HG03108 (cell line): ENCODE results near the gene SLC2A1.

Experiments
- ATAC-seq: cut with Tn5 transposase; IDR thresholded peaks from one replicate; pipeline ENCODE4 v1.9.1; 2021; ENCODE audit warnings: moderate library complexity; ENCODE audit not compliant: unreplicated experiment

SLC2A1 gene

DNA sequence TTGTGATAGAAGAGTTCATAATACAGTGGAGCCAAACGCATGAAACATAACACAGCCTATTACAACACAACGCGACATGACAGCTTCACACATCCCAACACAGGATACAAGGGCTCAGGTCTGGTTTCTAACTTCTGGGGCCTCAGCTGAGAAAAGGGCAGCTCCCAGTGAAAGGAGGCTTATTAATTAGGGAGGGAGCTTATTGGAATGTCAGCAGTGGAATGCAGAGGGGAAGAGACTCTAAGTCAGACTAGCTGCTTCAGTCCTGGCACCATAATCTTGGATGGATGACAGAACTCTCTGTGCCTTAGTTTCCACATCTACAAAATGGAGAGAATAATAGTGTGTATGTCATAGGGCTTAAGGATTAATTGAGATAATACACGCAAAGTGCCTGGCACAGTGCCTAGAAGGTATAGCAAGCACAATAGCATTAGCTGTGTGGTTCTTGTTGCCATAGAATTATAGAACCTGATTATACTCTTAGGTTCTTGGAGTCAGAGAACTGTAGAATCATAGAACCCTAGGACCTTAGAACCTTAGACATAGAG lies 22.7 kb upstream of the SLC2A1 start:
- ATAC-seq = no peak

DNA sequence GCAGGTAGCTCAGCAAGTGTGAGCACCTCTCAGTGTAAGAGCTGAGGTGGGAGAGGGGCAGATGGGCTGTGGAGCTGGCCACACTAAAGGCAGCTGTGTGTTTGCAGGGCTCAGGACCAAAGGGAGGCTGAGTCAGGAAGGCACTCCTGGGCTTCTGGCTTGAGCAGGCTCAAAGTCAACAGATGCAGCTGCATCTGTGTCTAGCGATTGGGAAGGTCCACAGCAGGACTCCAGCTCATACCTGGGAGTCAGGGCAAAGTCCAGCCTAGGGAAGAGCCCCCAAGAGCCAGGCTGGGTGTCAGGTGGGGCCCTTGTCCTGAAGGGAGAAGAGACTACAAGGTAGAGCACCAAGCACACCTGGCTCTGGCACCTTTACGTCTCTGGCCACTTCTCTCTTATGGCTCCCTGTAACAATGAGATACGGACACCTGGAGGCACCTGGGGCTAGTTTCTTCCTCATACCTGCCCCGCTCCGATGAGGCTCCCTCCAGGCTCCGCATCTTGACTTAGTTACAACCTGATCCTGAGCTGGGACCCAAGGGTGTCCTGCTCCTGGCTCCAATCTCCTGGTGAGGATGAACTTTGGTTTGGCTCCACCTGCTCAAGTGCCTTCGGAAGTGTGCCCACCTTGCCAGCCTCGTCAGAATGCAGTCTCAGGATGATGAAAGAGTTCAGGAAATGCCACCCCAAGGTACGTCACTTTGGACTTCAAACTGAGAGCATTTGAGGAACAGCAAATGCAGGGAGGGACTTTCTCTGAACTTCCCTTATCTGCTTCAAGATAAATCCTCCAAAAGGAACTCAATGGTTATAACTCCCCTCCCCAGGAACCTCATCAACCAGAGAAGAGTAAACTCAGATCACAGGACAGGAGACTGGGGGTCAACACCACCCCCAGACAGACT lies 21.5 kb upstream of the SLC2A1 start:
- no peak for ATAC-seq

DNA sequence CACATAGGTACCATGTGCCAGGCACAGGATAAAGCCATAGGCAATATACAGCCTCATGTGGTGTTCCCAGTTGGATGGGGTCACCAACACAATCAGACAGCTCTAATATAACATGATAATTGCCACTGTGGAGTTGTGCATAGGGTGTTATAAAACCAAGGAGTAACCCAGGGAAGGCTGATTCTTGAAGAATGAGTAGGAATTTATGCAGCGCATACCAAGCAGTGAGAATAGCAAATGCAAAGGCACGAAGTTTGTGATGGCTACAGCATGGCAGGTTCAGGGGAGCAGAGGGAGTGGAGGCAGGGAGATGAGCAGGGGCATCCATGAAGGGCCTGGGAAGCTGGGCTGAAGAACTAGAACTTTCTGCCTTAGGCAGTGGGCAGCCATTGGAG lies 20.4 kb upstream of the SLC2A1 start:
- ATAC-seq = no peak

DNA sequence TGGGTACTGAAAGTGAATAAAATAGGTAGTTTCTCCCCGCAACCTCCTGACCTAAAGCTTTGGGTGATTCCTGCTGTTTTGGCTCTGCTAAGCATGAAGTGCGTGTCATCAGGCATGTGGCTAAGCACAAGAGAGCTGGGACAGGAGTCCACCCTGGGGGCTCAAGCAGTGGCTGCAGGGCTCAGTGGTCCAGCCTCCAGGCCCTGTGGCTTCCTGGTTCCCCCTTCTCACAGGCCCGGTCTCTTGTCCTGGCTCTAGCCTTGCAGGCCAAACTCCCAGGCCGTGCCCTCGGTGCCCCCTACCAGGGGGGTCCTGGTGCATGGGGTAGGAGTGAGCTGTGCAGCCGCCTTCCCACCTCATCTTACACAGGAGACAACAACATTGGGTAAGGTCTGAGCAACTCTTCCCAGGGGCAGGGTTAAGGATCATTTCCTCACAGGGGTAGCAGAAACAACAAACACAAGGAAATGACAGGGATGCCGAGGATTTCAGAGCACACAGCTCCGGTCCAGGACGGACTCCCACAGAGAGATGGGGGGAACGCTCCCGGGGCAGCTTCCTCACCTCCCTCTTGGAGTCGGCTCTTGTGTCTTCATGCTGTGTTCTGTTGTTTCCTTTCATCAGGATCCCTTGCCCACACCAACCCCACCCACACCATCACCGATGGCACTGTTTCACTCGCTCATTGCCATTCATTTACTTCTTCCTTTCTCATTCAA lies 19.8 kb upstream of the SLC2A1 start:
- ATAC-seq = no peak

DNA sequence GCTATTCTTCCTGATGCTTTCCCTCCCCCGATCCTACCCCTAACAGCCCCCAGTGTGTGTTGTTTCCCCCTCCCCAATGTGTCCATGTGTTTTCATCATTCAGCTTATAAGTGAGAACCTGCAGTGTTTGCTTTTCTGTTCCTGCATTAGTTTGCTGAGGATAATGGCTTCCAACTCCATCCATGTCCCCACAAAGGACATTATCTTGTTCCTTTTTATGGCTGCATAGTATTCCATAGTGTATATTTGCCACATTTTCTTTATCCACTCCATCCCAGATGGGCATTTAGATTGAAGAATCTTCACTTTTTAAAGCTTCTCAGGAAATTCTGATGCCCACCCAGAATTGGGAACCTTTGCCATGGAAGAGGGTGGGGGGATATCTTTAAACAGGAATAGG lies 19.0 kb upstream of the SLC2A1 start:
- no peak for ATAC-seq

DNA sequence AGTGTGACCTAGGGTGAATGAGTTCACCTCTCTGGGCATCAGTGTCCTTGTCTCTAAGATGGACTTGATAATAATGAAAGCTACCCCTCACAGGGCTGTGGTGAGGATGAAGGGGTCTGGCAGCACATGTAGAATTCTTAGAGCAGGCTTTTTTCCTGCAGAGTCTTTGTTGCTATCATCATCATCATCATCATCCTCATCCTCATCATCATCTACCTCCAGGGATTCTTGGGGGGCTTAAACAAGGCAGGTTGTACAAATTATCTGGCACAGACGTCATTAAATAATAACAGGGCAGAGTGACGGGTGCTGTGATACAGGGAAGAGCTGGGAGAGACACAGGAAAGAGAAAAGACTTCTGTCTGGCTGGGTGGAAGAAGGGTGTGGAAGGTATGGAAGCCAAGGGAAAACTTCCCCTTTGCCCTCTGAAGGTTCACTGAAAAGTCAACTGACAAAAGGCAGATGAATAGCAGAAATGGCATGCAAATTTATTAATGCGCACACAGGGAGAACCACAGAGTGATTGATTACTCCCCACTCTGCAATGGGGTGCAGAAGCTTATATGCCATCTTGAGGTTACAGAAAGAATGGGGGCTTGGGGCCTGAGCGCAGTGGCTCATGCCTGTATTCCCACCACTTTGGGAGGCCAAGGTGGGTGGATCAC lies 17.0 kb upstream of the SLC2A1 start:
- no peak for ATAC-seq

DNA sequence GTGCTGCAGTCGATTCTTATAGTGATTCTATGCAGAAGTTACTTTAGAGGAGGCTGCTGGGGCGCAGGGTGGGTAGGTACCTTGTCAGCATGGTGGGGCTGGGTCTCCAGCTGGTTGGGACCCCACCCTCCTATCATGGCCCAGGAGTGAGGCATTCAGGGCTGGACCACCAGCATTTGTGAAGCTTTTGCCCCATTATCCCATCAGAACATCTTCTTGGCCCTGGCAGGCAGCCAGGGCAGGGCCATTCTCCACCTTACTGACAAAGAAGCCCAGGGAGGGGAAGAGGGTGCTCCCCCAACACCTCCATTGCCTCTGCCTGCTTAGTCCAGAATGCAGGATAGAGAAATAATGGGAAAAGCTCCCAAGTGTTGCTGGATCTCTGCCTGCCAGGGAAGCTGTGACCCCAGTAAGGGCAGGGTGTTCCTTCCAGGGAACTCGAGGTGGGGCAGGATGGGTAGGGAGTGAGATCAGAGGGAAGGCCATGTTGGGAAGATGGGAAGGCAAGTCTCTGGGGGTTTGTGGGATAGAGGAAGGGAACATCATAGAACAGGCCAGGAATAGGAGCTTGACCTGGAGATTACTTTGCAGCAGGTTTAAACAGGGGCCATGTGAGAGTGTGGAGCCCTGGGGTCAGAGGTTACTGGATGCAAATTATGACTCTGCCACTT lies 16.2 kb upstream of the SLC2A1 start:
- no peak for ATAC-seq

DNA sequence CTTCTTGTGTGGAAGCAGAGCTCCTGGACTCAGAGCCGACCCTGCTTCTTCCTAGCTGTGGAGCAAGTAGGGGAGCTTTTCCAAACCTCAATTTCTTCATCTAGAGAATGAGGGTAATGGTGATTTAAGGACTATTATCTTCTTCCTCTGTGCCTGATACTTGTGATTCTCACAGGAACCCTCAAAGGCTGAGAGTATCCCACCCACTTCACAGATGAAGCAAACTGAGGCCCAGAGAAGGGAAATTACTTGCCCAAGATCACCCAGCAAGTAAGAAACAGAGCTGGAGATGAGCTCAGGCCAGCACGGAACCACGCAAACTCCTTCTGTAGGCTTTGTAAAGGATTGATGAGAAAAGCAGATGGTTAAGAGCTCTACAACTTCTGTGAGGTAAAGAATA lies 15.1 kb upstream of the SLC2A1 start:
- no peak for ATAC-seq

DNA sequence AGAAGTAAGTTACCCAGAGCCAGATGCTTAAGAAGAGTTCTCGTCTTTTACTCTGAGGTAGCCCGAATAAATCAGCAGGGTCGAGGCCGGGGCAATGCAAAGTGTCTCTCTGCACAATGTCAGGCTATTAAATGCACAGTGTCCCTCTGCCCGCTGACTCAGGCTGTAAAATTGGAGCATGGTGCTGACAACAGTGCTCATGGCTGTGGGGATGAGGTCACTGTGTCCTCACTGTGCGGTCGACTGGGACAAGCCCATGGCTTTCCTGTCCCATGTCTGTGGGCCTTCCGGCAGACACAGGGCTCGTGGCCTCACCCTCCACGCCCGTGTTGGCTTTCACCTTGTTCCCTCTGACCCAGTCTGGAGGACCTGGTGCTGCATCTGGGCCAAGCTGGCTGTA lies 14.6 kb upstream of the SLC2A1 start:
- ATAC-seq = no peak

DNA sequence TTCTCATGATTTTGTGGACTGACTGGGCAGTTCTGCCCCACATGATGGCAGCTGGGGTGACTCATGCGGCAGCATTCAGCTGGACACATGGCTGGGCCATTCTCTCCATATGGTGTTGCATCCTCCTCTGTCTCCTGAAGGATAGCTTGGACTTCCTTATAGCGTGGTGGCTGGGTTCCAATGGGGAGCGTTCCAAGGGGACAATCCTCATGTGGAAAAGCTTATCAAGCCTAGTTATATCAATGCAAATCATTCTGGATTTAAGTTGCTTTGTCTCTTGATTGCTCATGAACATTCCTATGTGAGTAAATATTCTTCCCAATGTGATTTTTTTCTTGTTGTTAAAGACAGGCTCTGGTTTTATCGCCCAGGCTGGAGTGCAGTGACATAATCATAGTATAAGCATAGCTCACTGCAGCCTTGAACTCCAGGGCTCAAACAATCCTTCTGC lies 13.2 kb upstream of the SLC2A1 start:
- no peak for ATAC-seq

DNA sequence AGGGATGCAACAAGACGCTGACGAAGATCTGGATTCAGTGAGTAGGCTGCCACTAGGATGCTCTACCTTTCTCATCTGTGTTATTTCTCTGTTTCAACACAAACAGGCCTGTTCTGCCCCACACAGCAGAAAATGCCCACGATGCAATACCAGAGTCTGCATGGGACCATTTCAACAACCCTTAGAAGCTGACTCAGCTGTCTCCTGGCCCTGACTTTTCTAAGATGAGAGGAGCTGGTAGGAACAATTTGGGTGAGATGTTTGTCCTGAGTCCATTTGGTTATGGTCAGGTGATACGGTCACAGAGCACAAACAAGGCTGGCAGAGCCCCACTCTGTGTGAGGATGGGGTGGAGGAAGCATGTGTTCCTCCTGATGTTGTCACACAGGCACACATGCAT lies 11.5 kb upstream of the SLC2A1 start:
- ATAC-seq = no peak

DNA sequence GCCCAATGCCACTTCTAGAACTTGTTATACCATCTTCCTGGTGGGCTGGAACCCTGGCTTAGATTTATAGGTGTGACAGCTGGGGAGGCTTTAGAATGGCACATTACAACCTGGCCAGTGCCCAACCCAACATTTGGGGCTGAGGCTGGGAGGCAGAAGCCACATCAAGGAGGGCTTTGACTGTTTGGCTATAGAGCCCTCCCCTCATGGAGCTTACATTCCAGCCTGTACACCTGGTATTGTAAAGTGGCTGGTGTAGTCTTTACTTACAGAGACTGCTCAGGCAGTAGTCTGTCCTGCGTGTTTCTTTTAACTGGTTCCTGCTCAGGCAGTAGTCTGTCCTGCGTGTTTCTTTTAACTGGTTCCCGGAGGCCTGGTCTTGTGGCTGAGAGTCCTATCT lies 10.0 kb upstream of the SLC2A1 start:
- ATAC-seq = no peak

DNA sequence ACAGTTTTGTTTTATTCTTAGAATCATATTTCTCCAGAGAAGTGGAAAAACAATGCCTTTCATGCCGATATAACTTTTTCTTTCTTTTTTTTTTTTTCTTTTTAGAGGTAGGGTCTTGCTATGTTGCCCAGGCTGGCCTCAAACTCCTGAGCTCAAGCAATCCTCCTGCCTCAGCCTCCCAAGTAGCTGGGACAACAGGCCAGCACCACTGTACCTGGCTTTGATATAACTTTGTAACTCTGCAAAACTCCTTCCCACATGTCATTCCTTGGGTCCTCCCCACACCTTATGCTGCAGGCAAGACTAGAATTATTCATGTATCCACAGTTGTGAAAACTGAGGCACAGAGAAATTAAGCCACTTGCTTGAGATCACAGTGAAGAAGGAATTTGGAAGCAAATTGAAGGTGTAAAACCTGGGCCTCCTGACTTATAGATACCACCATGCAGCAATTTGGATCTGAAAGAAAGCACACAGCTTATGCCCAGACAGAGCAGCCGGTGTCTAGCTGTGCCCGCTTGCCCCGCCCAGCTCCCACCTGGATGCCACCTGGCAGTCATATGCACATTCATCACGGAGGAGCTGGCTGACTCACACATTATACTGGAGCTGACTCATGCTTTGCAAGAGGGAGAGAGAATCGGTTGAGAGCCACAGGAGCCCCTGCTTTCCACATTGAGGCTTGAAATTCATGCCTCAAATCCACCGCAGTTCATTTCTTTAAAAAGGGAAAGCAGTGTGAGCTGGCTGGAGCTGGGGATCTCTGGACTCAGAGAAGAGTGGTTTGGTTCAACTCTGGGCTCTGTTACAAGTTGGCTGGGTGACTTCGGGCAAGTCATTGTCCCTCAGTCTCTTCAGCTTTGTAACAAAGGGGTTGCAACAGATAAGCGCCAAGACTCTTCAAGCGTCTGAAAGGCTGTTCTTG lies 8.3 kb upstream of the SLC2A1 start:
- no peak for ATAC-seq

DNA sequence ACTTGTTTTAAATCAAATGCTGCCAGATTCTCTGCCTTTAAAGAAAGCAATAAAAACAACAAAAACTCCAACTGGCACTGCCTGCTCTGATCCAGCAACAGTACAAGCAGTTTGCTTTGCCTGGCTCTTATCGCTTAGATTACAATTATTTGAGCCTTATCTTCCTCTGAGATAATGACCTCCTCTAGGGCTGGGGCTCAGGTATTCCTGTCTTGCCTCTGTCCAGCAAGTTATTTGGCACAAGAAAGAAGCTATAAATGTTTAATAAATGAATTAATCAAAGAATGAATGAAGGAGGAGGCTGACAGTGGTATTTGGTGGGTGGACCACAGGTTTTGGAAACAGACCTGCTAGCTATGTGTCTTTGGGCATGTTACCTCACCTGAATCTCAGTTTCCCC lies 6.7 kb upstream of the SLC2A1 start:
- ATAC-seq = no peak

DNA sequence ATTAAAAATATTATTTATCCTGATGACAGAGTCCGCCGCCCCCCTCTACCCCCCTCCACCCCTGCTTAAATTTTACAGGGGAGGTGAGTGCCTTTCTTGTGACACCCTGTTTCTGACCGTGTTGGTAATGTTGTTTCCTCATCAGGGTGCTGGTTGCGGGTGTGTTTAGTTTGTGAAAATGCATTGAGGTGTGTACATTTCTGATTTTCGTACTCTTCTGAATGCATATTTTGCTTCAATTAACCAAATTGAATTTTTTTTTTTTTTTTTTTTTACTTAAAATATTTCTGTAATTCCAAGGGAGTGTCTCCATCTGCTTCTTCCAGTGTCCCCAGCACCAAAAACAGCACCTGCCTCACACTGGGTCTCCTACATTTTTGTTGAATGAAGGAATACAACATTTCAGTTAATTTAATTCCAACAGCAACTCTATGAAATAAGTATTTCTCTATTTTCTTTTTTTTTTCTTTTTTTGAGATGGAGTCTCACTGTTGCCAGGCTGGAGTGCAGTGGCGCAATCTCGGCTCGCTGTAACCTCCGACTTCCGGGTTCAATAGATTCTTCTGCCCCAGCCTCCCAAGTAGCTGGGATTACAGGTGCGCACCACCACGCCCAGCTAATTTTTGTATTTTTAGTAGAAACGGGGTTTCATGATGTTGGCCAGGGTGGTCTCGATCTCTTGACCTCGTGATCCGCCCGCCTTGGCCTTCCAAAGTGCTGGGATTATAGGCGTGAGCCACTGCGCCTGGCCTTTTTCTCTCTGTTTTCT lies 5.6 kb upstream of the SLC2A1 start:
- no peak for ATAC-seq

DNA sequence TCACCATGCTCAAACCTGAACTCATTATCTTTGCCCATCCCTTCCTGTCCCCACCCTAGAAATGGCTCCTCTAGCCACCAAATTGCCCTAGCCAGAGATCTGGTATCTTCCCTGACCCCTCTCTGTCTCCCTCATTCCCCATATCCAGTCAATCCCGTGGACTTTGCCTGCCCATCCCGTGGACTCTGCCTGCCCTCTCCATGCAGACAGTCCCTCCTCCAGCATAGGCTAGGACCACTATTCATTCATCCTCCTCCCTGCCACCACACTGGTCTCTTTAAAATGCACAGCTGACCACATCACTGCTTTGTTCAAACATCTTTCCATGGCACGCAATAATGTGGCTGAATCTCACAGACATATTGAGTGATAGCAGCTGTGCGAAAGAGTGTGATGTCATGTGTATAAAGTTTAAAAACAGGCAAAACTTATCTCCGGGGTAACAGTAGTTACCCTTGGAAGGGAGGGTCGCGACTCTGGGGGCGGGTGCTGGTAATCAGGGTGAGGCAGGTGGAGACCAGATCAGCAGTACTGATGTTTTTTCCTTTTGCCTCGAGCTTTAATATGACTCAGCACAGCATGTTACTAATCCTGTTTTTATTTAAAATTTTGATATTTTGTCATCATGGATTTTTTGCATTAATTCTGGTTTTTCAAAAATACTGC lies 4.8 kb upstream of the SLC2A1 start:
- ATAC-seq = no peak

DNA sequence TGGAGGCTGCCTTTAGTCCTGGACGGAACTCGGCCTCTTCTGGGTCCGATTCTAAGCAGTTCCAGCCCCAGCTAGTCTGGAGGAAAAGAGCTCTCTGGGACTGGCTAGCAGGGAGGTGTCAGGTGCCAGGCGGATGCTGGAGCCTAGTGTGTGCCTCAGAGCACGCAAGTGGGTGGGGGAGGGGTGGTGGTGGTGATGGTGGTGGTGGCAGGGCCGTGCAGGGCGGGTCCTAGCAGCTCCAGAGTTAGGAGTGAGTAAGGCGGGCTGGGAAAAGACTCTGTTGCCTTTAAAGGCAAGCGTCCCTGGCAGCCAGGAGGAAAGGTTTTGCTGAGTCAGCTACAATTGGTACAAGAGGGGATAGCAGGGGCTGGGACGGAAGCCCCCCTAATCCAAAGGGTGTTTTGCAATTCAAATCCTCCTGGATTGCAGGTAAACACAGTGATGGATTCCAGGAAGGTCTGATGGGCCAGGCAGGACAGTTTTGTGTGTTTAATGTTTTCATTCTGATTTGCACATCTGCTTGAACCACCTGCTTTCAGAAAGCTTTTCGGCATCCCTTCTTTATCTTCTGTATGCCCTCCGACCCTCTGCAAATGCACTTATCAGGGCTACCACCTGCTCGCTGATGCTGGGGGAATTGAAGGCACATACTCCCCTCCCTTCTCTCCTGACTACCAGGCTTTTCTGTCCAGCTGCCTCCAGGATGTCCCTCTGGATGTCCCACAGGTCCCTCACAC lies 4.1 kb upstream of the SLC2A1 start:
- no peak for ATAC-seq
